CD14-positive monocyte (primary cell): ENCODE results near the gene SERPINA9. TPM values are rescaled to one million over a fixed set of nuclear protein-coding genes. Genes with fewer than 3 reads are reported as not detected.

Experiments used
- DNase-seq, 3 donors: peaks; one replicate each; pipeline ENCODE4 v3.0.0-alpha.2; 2011 to 2022
- H2AFZ ChIP-seq: 2 replicates; pipeline ENCODE4 v1.6.0; 2012; ENCODE audit warnings: mild to moderate bottlenecking, low read depth, low read length, inconsistent platforms; ENCODE audit not compliant: insufficient read depth, poor library complexity, severe bottlenecking
- H3K27ac ChIP-seq, 2 donors: 1 replicate in 1 of 2; 2 replicates in 1 of 2; pipeline ENCODE4 v1.5.1; 2012 to 2013; ENCODE audit warnings: low read length in 2 of 2, control low read depth in 1 of 2, inconsistent platforms in 1 of 2, low read depth in 1 of 2, mild to moderate bottlenecking in 1 of 2
- H3K27me3 ChIP-seq, 2 donors: one replicate each; pipeline versions ENCODE4 v1.6.0 to v1.6.1; 2011 to 2013; ENCODE audit warnings: low read length in 2 of 2; ENCODE audit not compliant: control insufficient read depth in 2 of 2, insufficient read depth in 2 of 2
- H3K36me3 ChIP-seq, 2 donors: replicated peaks in 1 of 2; 1 replicate in 1 of 2; 2 replicates in 1 of 2; pipeline versions ENCODE4 v1.5.1 to v1.6.1; 2012 to 2013; ENCODE audit warnings: low read length in 2 of 2, control low read depth in 1 of 2, inconsistent platforms in 1 of 2, mild to moderate bottlenecking in 1 of 2; ENCODE audit not compliant: insufficient read depth in 2 of 2, control insufficient read depth in 1 of 2
- H3K4me1 ChIP-seq, 2 donors: 1 replicate in 1 of 2; 2 replicates in 1 of 2; pipeline versions ENCODE4 v1.5.1 to v1.6.1; 2012 to 2013; ENCODE audit warnings: low read length in 2 of 2, control low read depth in 1 of 2, inconsistent platforms in 1 of 2, mild to moderate bottlenecking in 1 of 2, moderate library complexity in 1 of 2; ENCODE audit not compliant: insufficient read depth in 2 of 2, control insufficient read depth in 1 of 2
- H3K4me2 ChIP-seq: replicated peaks from 2 replicates; pipeline ENCODE3; 2012; ENCODE audit warnings: low read length, moderate library complexity, mild to moderate bottlenecking; ENCODE audit not compliant: poor library complexity, severe bottlenecking; ENCODE audit errors: extremely low read depth
- H3K4me3 ChIP-seq, 3 experiments: fragments of 200-600 bp in 1 of 3; sonication (generic) in 1 of 3; replicated peaks in 1 of 3; 1 replicate in 2 of 3; 2 replicates in 1 of 3; pipeline ENCODE4 v1.5.1; 2011 to 2013; ENCODE audit warnings: low read length in 3 of 3, mild to moderate bottlenecking in 3 of 3, control low read depth in 2 of 3, low read depth in 2 of 3, inconsistent platforms in 1 of 3, moderate library complexity in 1 of 3
- H3K79me2 ChIP-seq: 2 replicates; pipeline ENCODE4 v1.6.0; 2012; ENCODE audit warnings: mild to moderate bottlenecking, control low read depth, inconsistent platforms, low read length, moderate library complexity; ENCODE audit not compliant: insufficient read depth
- H3K9ac ChIP-seq: 2 replicates; pipeline ENCODE4 v1.6.0; 2017; ENCODE audit warnings: low read length, mild to moderate bottlenecking; ENCODE audit not compliant: insufficient read depth, poor library complexity, severe bottlenecking
- H3K9me3 ChIP-seq, 2 donors: replicated peaks in 1 of 2; 1 replicate in 1 of 2; 2 replicates in 1 of 2; pipeline versions ENCODE4 v1.5.1 to v1.6.1; 2012 to 2013; ENCODE audit warnings: low read length in 2 of 2, control low read depth in 1 of 2; ENCODE audit not compliant: control insufficient read depth in 1 of 2, insufficient read depth in 1 of 2
- H4K20me1 ChIP-seq: 2 replicates; pipeline ENCODE4 v1.6.0; 2012; ENCODE audit warnings: mild to moderate bottlenecking, low read length, control low read depth, moderate library complexity; ENCODE audit not compliant: insufficient read depth
- H3K27ac Mint-ChIP-seq, 7 donors: one replicate each; pipeline ENCODE4 v1.8.0; 2020; ENCODE audit warnings: mild to moderate bottlenecking in 7 of 7, mixed read lengths in 7 of 7, moderate library complexity in 6 of 7, inconsistent platforms in 2 of 7
- H3K27me3 Mint-ChIP-seq, 3 donors: one replicate each; pipeline ENCODE4 v1.8.0; 2021 to 2022; ENCODE audit warnings: low read depth in 3 of 3, mild to moderate bottlenecking in 3 of 3, mixed read lengths in 3 of 3, moderate library complexity in 3 of 3, inconsistent platforms in 1 of 3
- H3K36me3 Mint-ChIP-seq, 2 donors: one replicate each; pipeline ENCODE4 v1.8.0; 2020; ENCODE audit warnings: mixed read lengths in 2 of 2, inconsistent platforms in 1 of 2, mild to moderate bottlenecking in 1 of 2
- H3K4me1 Mint-ChIP-seq: one replicate; pipeline ENCODE4 v1.8.0; 2020; ENCODE audit warnings: mild to moderate bottlenecking, mixed read lengths
- H3K4me3 Mint-ChIP-seq, 2 donors: one replicate each; pipeline ENCODE4 v1.8.0; 2020; ENCODE audit warnings: mild to moderate bottlenecking in 2 of 2, mixed read lengths in 2 of 2, moderate library complexity in 1 of 2
- H3K9me3 Mint-ChIP-seq, 7 donors: one replicate each; pipeline ENCODE4 v1.8.0; 2020 to 2022; ENCODE audit warnings: mixed read lengths in 7 of 7, mild to moderate bottlenecking in 6 of 7, moderate library complexity in 6 of 7, inconsistent platforms in 2 of 7
- WGBS: methylation state at CpG from one replicate; pipeline ENCODE4 v1.1.5; 2013; ENCODE audit warnings: missing lambda C conversion rate; ENCODE audit not compliant: insufficient coverage; 5-methylcytosine and 5-hydroxymethylcytosine counted together
- intact Hi-C, 2 donors: fragments of 100-400 bp; cut with micrococcal nuclease; formaldehyde crosslinking; loops; one replicate each; pipeline versions ENCODE4 v1.15.0 to v1.15.1; 2023
- polyA plus RNA-seq, 3 donors: library from polyadenylated mRNA; depleted of rRNA in 1 of 3; unstranded in 2 of 3; stranded (reverse) in 1 of 3; fragments of 300-500 nt in 2 of 3; fragments of >200 nt in 1 of 3; fragmentation: Illumina TruSeq in 2 of 3; gene quantifications; 1 replicate in 2 of 3; 2 replicates in 1 of 3; pipeline ENCODE4 v1.2.3, GENCODE V29; 2012 to 2021
- TF ChIP-seq, protein P1 (sequence below): fragments of 200-600 bp; IDR thresholded peaks from one replicate; pipeline ENCODE4 v1.8.0; 2022; ENCODE audit warnings: antibody characterized with exemption, mild to moderate bottlenecking

The SERPINA9 gene
- polyA plus RNA-seq, 3 donors, result not detected

DNA sequence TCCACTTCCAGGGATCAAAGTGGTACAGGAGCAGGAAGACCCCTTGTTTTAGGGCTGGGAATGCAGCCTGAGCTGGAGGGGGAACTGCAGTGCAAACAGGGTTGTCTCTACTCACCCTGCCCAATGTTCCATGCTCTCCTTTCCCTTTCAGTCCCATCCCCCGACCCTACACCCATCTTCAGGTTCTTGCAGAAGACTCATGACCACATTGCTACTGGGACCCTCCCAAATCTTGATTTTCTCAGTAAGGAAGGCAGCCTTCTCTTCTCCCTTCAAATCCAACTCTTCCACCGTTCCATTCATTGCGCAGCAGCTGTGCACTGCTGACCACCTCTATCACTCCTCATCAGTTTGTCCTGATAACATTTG, 25.3 kb downstream of the SERPINA9 start:
- H3K9ac ChIP-seq, result no peak overlapping the region
- no peak for DNase-seq
- H3K4me2 ChIP-seq, result no peak overlapping the region
- H4K20me1 ChIP-seq, result no peaks in the 10 kb centered on the region
- intact Hi-C loops, result no loop called here
- TF ChIP-seq, protein P1, sequence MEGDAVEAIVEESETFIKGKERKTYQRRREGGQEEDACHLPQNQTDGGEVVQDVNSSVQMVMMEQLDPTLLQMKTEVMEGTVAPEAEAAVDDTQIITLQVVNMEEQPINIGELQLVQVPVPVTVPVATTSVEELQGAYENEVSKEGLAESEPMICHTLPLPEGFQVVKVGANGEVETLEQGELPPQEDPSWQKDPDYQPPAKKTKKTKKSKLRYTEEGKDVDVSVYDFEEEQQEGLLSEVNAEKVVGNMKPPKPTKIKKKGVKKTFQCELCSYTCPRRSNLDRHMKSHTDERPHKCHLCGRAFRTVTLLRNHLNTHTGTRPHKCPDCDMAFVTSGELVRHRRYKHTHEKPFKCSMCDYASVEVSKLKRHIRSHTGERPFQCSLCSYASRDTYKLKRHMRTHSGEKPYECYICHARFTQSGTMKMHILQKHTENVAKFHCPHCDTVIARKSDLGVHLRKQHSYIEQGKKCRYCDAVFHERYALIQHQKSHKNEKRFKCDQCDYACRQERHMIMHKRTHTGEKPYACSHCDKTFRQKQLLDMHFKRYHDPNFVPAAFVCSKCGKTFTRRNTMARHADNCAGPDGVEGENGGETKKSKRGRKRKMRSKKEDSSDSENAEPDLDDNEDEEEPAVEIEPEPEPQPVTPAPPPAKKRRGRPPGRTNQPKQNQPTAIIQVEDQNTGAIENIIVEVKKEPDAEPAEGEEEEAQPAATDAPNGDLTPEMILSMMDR, result no peak
- Mint-ChIP-seq H3K9me3 (peaks cover 0 to 3% (median 0%) of the 10 kb centered on the region in 7 donors), H3K36me3 (no peaks in the 10 kb centered on the region), H3K4me1 (no peaks in the 10 kb centered on the region), H3K27me3 (peaks cover 21 to 55% (median 24%) of the 10 kb centered on the region in 3 donors), H3K4me3 (no peak overlapping the region), H3K27ac (no peak overlapping the region)
- WGBS, result 56% methylated on average over 3 of the region's 3 CpGs
- H3K27me3 ChIP-seq, result peaks cover 15 to 21% of the 10 kb centered on the region in 2 donors
- H3K27ac ChIP-seq, result no peak overlapping the region
- H3K9me3 ChIP-seq, result no peaks in the 10 kb centered on the region
- no peak overlapping the region for H2AFZ ChIP-seq
- H3K4me1 ChIP-seq, result no peaks in the 10 kb centered on the region
- no peaks in the 10 kb centered on the region for H3K79me2 ChIP-seq
- H3K4me3 ChIP-seq, result no peak overlapping the region
- no peaks in the 10 kb centered on the region for H3K36me3 ChIP-seq

DNA sequence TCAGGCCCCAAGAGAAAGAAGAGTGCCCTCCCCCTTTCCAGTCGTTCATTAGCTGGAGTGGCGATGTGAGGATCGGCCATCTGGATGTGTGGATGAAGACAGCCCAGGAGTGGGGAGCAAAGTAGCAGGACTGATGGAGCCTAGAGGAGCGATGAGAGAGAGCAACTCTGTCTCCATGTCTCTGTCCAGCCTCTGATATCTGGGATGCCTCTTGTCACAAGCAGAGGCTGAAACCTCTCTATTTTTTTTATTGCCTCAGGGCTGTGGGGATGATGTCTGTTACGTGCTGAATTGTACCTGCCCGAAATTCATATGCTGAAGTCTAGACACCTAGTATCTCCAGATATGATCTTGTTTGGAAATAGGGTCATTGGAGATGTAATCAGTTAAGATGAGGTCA, 26.1 kb downstream of the SERPINA9 start:
- no peak overlapping the region for H3K4me2 ChIP-seq
- TF ChIP-seq, protein P1, result no peak
- H3K36me3 ChIP-seq, result no peaks in the 10 kb centered on the region
- no peaks in the 10 kb centered on the region for H3K79me2 ChIP-seq
- H4K20me1 ChIP-seq, result no peaks in the 10 kb centered on the region
- H3K9me3 Mint-ChIP-seq, result peaks cover 0 to 3% (median 0%) of the 10 kb centered on the region in 7 donors
- no peak overlapping the region for H3K27ac ChIP-seq
- H3K27me3 ChIP-seq, result peaks cover 15 to 21% of the 10 kb centered on the region in 2 donors
- H3K36me3 Mint-ChIP-seq, result no peaks in the 10 kb centered on the region
- WGBS, result 93% methylated on average over 3 of the region's 6 CpGs
- intact Hi-C loops, result no loop called here
- H3K27ac Mint-ChIP-seq, result no peak overlapping the region
- no peak overlapping the region for H2AFZ ChIP-seq
- no peak overlapping the region for H3K4me3 ChIP-seq
- peaks cover 21 to 55% (median 24%) of the 10 kb centered on the region in 3 donors for H3K27me3 Mint-ChIP-seq
- no peak overlapping the region for H3K9ac ChIP-seq
- no peak for DNase-seq
- H3K4me3 Mint-ChIP-seq, result no peak overlapping the region
- H3K4me1 ChIP-seq, result no peaks in the 10 kb centered on the region
- no peaks in the 10 kb centered on the region for H3K4me1 Mint-ChIP-seq
- no peaks in the 10 kb centered on the region for H3K9me3 ChIP-seq
